PFSK-1 (cell line): Measurements from ENCODE around the gene SEC14L5.

Experiments used
- FOXP2 ChIP-seq: optimal IDR thresholded peaks from 2 replicates; pipeline ENCODE3; 2011; ENCODE audit warnings: borderline replicate concordance, control low read depth, inconsistent platforms; ENCODE audit not compliant: insufficient read depth; ENCODE audit errors: extremely low read length, extremely low read depth
- POLR2AphosphoS5 ChIP-seq: IDR thresholded peaks from 2 replicates; pipeline ENCODE4 v1.6.1; 2012; ENCODE audit warnings: low read depth, mild to moderate bottlenecking, control low read depth, low read length, moderate library complexity
- REST ChIP-seq, 2 experiments: IDR thresholded peaks; 2 replicates each; pipeline versions ENCODE4 v1.6.1 to v1.8.0; 2011 to 2012; ENCODE audit warnings: low read depth in 2 of 2, low read length in 2 of 2, control low read depth in 1 of 2, inconsistent platforms in 1 of 2, mild to moderate bottlenecking in 1 of 2, moderate library complexity in 1 of 2; ENCODE audit not compliant: insufficient read depth in 1 of 2
- SIN3A ChIP-seq: IDR thresholded peaks from 2 replicates; pipeline ENCODE4 v1.6.1; 2012; ENCODE audit warnings: mild to moderate bottlenecking, low read length, moderate library complexity, borderline replicate concordance; ENCODE audit not compliant: insufficient read depth
- TAF1 ChIP-seq: IDR thresholded peaks from 2 replicates; pipeline ENCODE4 v1.6.1; 2012; ENCODE audit warnings: low read length, control low read depth, borderline replicate concordance; ENCODE audit not compliant: insufficient read depth

The SEC14L5 gene

DNA sequence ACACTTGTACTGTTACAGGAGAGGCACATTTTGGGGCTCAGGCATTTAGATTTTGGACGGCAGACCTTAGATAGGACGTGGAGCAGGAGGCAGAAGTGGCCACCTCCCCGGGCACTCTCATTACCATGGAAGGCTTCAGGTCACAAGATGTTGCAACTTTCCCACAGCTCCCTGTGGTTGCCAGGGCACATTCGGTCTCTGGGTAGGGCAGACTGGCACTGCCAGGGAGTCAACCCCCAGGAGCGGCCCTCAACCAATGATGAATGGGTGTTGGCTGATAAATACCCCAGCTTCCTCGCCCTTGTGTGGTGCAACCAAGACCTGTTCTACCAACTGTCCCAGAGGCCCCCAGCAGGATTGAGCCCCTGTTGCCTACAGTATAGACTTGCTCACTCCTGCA lies 64.4 kb downstream of the SEC14L5 start:
- TF ChIP-seq FOXP2 (no peak), POLR2AphosphoS5 (no peak), TAF1 (no peak), SIN3A (no peak), REST (IDR thresholded peaks at IDR 0.05; ENCODE audit: insufficient read depth in 1 of 2, low read depth in 2 of 2, low read length in 2 of 2) (no peak)

- no peak for TF ChIP-seq POLR2AphosphoS5
- TF ChIP-seq REST (IDR thresholded peaks at IDR 0.05; ENCODE audit: insufficient read depth in 1 of 2, low read depth in 2 of 2, low read length in 2 of 2): no peak
- TF ChIP-seq SIN3A: no peak
- no peak for TF ChIP-seq FOXP2
- TF ChIP-seq TAF1: no peak
Measured at GRCh38 chr16:5024632-5025031, 66.5 kb downstream of the SEC14L5 start.

DNA sequence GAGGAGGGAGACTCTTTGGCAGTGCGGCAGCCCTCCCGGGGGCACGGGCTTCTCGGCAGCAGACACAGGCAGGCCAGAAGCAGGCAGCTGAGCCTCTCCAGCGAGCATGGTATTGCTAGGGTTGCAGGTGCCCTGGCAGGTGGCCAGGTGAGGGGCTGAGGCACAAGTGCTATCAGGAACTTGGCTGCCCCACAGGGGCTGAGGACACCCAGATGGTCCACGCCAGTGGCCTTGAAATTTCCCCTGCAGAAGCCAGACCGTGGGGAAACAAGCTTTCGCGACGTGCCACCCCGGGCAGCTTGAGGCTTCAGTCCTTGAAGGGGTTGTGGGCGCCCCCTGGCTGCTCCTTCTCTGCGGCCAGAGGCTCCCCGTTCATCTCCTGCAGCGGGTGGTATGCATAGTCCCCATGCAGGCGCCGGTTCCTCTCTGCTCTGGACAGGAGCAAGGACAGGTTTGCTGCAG lies 67.1 kb downstream of the SEC14L5 start:
- TF ChIP-seq SIN3A (no peak), TAF1 (no peak), FOXP2 (no peak), POLR2AphosphoS5 (no peak), REST (IDR thresholded peaks at IDR 0.05; ENCODE audit: insufficient read depth in 1 of 2, low read depth in 2 of 2, low read length in 2 of 2) (no peak)

- TF ChIP-seq SIN3A: no peak
- TF ChIP-seq POLR2AphosphoS5: no peak
- no peak for TF ChIP-seq REST (IDR thresholded peaks at IDR 0.05; ENCODE audit: insufficient read depth in 1 of 2, low read depth in 2 of 2, low read length in 2 of 2)
- TF ChIP-seq TAF1: no peak
- TF ChIP-seq FOXP2: no peak
Measured at GRCh38 chr16:5026664-5027063, 68.5 kb downstream of the SEC14L5 start.

DNA sequence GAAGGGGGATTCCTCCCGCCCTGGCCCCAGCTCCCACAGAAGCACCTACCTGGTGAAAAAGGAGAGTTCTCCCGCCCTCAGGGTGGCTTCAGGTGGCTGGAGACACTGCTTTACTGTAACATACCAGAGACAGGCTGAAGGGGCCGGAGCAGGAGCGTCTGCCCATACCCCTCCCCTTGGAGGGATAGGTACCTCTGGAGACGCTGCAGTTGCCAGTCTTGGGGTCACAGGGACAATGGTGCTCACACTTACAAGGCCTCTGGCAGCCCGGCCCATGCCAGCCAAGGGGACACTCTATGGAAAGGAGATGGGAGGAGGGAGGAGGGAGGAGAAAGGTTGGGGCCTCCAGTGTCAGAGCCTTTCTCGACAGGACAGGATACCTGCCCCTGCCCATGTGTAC lies 69.0 kb downstream of the SEC14L5 start:
- TF ChIP-seq SIN3A: no peak
- no peak for TF ChIP-seq TAF1
- no peak for TF ChIP-seq POLR2AphosphoS5
- TF ChIP-seq FOXP2: no peak
- TF ChIP-seq REST (IDR thresholded peaks at IDR 0.05; ENCODE audit: insufficient read depth in 1 of 2, low read depth in 2 of 2, low read length in 2 of 2): no peak
